ENCODE measurements around the gene RALA.

DNA sequence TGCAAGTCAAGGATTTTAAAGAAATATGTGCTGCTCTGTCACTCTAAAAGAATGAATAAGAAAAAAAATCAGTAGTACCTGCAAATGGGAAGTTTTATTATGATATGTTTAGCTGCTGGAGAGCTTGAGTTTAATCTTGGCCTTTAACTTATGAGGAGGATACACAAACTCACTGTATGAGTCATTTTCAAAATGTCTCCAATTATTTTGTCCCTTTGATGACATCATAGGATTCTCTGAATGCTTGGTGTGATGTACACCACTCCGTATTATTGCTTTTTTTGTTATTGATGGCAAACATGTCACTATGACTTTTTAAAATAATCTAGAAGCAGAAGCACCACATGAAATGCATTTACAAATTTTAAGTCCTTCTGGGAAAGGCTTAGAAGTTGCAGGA is 125.8 kb downstream of the RALA start:
- TF ChIP-seq RCOR2 (CRISPR knock-in tag; IDR thresholded peaks at IDR 0.05) (no peak), ZNF350 (CRISPR knock-in tag; IDR thresholded peaks at IDR 0.05; ENCODE audit: borderline replicate concordance, low read depth) (no peak), ZNF558 (CRISPR knock-in tag; IDR thresholded peaks at IDR 0.05; ENCODE audit: borderline replicate concordance) (no peak), HNRNPUL1 (IDR thresholded peaks at IDR 0.05; ENCODE audit: low read depth, low read length) (no peak), SMC3 (IDR thresholded peaks at IDR 0.05; ENCODE audit: low read length) (no peak), MYC (CRISPR knock-in tag; IDR thresholded peaks at IDR 0.05; ENCODE audit: borderline replicate concordance) (no peak), TAF1 (CRISPR knock-in tag; IDR thresholded peaks at IDR 0.05) (no peak), PPARG (CRISPR knock-in tag; conservative IDR thresholded peaks at IDR 0.05) (no peak), FOXM1 (CRISPR knock-in tag; IDR thresholded peaks at IDR 0.05) (no peak), ERF (CRISPR knock-in tag; IDR thresholded peaks at IDR 0.05) (no peak), EZH2 (conservative IDR thresholded peaks at IDR 0.05; ENCODE audit: low read depth, low read length) (no peak), SMAD3 (CRISPR knock-in tag; IDR thresholded peaks at IDR 0.05) (no peak)
- TF ChIP-seq, protein P1, sequence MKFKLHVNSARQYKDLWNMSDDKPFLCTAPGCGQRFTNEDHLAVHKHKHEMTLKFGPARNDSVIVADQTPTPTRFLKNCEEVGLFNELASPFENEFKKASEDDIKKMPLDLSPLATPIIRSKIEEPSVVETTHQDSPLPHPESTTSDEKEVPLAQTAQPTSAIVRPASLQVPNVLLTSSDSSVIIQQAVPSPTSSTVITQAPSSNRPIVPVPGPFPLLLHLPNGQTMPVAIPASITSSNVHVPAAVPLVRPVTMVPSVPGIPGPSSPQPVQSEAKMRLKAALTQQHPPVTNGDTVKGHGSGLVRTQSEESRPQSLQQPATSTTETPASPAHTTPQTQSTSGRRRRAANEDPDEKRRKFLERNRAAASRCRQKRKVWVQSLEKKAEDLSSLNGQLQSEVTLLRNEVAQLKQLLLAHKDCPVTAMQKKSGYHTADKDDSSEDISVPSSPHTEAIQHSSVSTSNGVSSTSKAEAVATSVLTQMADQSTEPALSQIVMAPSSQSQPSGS (CRISPR knock-in tag; IDR thresholded peaks at IDR 0.05): no peak
- TF ChIP-seq, protein P2, sequence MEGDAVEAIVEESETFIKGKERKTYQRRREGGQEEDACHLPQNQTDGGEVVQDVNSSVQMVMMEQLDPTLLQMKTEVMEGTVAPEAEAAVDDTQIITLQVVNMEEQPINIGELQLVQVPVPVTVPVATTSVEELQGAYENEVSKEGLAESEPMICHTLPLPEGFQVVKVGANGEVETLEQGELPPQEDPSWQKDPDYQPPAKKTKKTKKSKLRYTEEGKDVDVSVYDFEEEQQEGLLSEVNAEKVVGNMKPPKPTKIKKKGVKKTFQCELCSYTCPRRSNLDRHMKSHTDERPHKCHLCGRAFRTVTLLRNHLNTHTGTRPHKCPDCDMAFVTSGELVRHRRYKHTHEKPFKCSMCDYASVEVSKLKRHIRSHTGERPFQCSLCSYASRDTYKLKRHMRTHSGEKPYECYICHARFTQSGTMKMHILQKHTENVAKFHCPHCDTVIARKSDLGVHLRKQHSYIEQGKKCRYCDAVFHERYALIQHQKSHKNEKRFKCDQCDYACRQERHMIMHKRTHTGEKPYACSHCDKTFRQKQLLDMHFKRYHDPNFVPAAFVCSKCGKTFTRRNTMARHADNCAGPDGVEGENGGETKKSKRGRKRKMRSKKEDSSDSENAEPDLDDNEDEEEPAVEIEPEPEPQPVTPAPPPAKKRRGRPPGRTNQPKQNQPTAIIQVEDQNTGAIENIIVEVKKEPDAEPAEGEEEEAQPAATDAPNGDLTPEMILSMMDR (CRISPR knock-in tag; IDR thresholded peaks at IDR 0.05): no peak
